SU-DHL-6 (cell line): ENCODE results near the gene ARHGEF28.

Experiments used
- H2AFZ ChIP-seq: fragments of 200-600 bp; sonication (generic); 2 replicates; pipeline ENCODE4 v1.6.1; 2014; ENCODE audit warnings: low read depth, mild to moderate bottlenecking, moderate library complexity, mixed read lengths, antibody characterized with exemption, low read length; ENCODE audit not compliant: severe bottlenecking
- H3F3A ChIP-seq: fragments of 200-600 bp; shearing (Covaris generic); 2 replicates; pipeline ENCODE4 v1.6.0; 2016; ENCODE audit warnings: antibody characterized with exemption, mild to moderate bottlenecking; ENCODE audit not compliant: insufficient read depth
- H3K27ac ChIP-seq: fragments of 200-600 bp; sonication (generic); 2 replicates; pipeline ENCODE4 v1.5.1; 2016; ENCODE audit warnings: low read depth, mild to moderate bottlenecking, low read length, moderate library complexity, mixed read lengths
- H3K27me3 ChIP-seq: fragments of 200-600 bp; sonication (generic), shearing (Covaris generic); 2 replicates; pipeline ENCODE4 v1.6.0; 2014; ENCODE audit warnings: mild to moderate bottlenecking, low read length
- H3K36me3 ChIP-seq: fragments of 200-600 bp; sonication (generic); 2 replicates; pipeline ENCODE4 v1.6.1; 2014; ENCODE audit warnings: mild to moderate bottlenecking, low read length, mixed read lengths
- H3K4me2 ChIP-seq: fragments of 300-600, 200-600 bp; shearing (Covaris generic), sonication (generic); 2 replicates; pipeline ENCODE4 v1.6.0; 2014; ENCODE audit warnings: low read length, low read depth, mild to moderate bottlenecking; ENCODE audit not compliant: poor library complexity, severe bottlenecking
- H3K4me3 ChIP-seq: fragments of 200-600 bp; sonication (generic); 2 replicates; pipeline ENCODE4 v1.5.1; 2014; ENCODE audit warnings: antibody characterized with exemption, low read length, mild to moderate bottlenecking, mixed read lengths; ENCODE audit not compliant: insufficient read depth, poor library complexity, severe bottlenecking
- H3K79me2 ChIP-seq: fragments of 200-600 bp; sonication (generic); 2 replicates; pipeline ENCODE4 v1.6.1; 2014; ENCODE audit warnings: mild to moderate bottlenecking, low read length, moderate library complexity; ENCODE audit not compliant: insufficient read depth
- H3K9ac ChIP-seq: fragments of 200-600 bp; sonication (generic); 2 replicates; pipeline ENCODE4 v1.7.0; 2014; ENCODE audit warnings: mild to moderate bottlenecking, low read length
- H3K9me2 ChIP-seq: fragments of 200-600 bp; sonication (generic); replicated peaks from 2 replicates; pipeline ENCODE4 v1.6.1; 2014; ENCODE audit warnings: low read length; ENCODE audit not compliant: insufficient read depth
- H3K9me3 ChIP-seq: fragments of 200-600 bp; sonication (generic); 2 replicates; pipeline ENCODE4 v1.6.1; 2014; ENCODE audit warnings: low read length, mixed read lengths; ENCODE audit not compliant: insufficient read depth
- H4K20me1 ChIP-seq: fragments of 200-600 bp; sonication (generic); 2 replicates; pipeline ENCODE4 v1.6.1; 2014; ENCODE audit warnings: low read depth, mild to moderate bottlenecking, antibody characterized with exemption, low read length, moderate library complexity, mixed read lengths
- CTCF ChIP-seq: fragments of 200-600 bp; sonication (generic); IDR thresholded peaks from one replicate; pipeline ENCODE4 v1.5.1; 2017; ENCODE audit warnings: antibody characterized with exemption, mild to moderate bottlenecking, low read length, moderate library complexity; ENCODE audit not compliant: insufficient read depth, poor library complexity, severe bottlenecking
- EZH2phosphoT487 ChIP-seq: fragments of 200-600 bp; sonication (generic), shearing (Covaris generic); conservative IDR thresholded peaks from 2 replicates; pipeline ENCODE4 v1.6.1; 2018; ENCODE audit warnings: mild to moderate bottlenecking, antibody characterized with exemption, low read length, moderate library complexity, mixed read lengths

The ARHGEF28 gene

GRCh38 chr5:73666891-73667290, 40.9 kb downstream of the ARHGEF28 start:
- H3F3A ChIP-seq: no peaks in the 10 kb centered on the region
- H3K27ac ChIP-seq: no peak overlapping the region
- H3K9ac ChIP-seq: no peak overlapping the region
- H2AFZ ChIP-seq: no peak overlapping the region
- no peaks in the 10 kb centered on the region for H3K9me3 ChIP-seq
- H3K4me2 ChIP-seq: no peak overlapping the region
- H3K27me3 ChIP-seq: no peaks in the 10 kb centered on the region
- H4K20me1 ChIP-seq: no peaks in the 10 kb centered on the region
- H3K79me2 ChIP-seq: no peaks in the 10 kb centered on the region
- TF ChIP-seq EZH2phosphoT487 (no peak), CTCF (no peak)
- no peak overlapping the region for H3K4me3 ChIP-seq
- H3K9me2 ChIP-seq: no peaks in the 10 kb centered on the region
- H3K36me3 ChIP-seq: no peaks in the 10 kb centered on the region

GRCh38 chr5:73668017-73668416, 42.0 kb downstream of the ARHGEF28 start:
- H3K27ac ChIP-seq: no peak overlapping the region
- H3F3A ChIP-seq: no peaks in the 10 kb centered on the region
- TF ChIP-seq CTCF (no peak), EZH2phosphoT487 (no peak)
- no peaks in the 10 kb centered on the region for H3K9me2 ChIP-seq
- no peaks in the 10 kb centered on the region for H3K36me3 ChIP-seq
- H4K20me1 ChIP-seq: no peaks in the 10 kb centered on the region
- H3K4me2 ChIP-seq: no peak overlapping the region
- H3K9me3 ChIP-seq: no peaks in the 10 kb centered on the region
- no peak overlapping the region for H3K4me3 ChIP-seq
- H3K27me3 ChIP-seq: no peaks in the 10 kb centered on the region
- H3K9ac ChIP-seq: no peak overlapping the region
- no peak overlapping the region for H2AFZ ChIP-seq
- no peaks in the 10 kb centered on the region for H3K79me2 ChIP-seq

GRCh38 chr5:73668486-73669111, 42.6 kb downstream of the ARHGEF28 start:
- no peaks in the 10 kb centered on the region for H4K20me1 ChIP-seq
- H3K36me3 ChIP-seq: no peaks in the 10 kb centered on the region
- H3K4me3 ChIP-seq: no peak overlapping the region
- no peaks in the 10 kb centered on the region for H3K9me2 ChIP-seq
- TF ChIP-seq EZH2phosphoT487 (no peak), CTCF (no peak)
- H3F3A ChIP-seq: no peaks in the 10 kb centered on the region
- H3K4me2 ChIP-seq: no peak overlapping the region
- H3K27me3 ChIP-seq: no peaks in the 10 kb centered on the region
- no peak overlapping the region for H3K27ac ChIP-seq
- no peak overlapping the region for H3K9ac ChIP-seq
- no peak overlapping the region for H2AFZ ChIP-seq
- no peaks in the 10 kb centered on the region for H3K9me3 ChIP-seq
- no peaks in the 10 kb centered on the region for H3K79me2 ChIP-seq
